ENCODE measurements around the gene USP15. TPM values are rescaled to one million over a fixed set of nuclear protein-coding genes. Genes with fewer than 3 reads are reported as not detected.

USP15 gene
- total RNA-seq, 3 donors from 2014 or later = 62.5 to 78.3 (median 64.3) TPM

DNA sequence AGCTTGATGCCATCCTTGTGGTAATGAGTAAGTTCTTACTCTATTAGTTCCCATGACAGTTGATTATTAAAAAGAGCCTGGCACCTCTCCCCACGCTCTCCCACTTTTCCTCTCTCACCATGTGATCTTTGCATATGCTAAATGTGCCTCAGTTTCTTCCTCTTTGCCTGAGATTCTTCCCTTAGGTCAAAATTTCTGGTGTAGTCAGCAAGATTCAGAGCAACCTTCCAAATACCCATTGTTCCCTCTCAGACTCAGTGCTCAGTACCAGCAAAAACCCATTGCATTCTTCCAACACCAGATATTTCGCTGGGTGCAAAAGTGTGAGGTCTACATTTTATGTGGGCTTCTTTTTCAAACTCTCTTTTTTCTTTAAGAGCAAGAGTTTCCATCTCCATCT lies 10.8 kb upstream of the USP15 start:
- Histone ChIP-seq H3K36me3 (ENCODE audit: low read depth) (no peaks in the 10 kb centered on the region), H3K9me3 (no peaks in the 10 kb centered on the region), H3K4me1 (ENCODE audit: low read depth) (no peaks in the 10 kb centered on the region), H3K4me3 (no peak overlapping the region)
- TF ChIP-seq, protein P1, sequence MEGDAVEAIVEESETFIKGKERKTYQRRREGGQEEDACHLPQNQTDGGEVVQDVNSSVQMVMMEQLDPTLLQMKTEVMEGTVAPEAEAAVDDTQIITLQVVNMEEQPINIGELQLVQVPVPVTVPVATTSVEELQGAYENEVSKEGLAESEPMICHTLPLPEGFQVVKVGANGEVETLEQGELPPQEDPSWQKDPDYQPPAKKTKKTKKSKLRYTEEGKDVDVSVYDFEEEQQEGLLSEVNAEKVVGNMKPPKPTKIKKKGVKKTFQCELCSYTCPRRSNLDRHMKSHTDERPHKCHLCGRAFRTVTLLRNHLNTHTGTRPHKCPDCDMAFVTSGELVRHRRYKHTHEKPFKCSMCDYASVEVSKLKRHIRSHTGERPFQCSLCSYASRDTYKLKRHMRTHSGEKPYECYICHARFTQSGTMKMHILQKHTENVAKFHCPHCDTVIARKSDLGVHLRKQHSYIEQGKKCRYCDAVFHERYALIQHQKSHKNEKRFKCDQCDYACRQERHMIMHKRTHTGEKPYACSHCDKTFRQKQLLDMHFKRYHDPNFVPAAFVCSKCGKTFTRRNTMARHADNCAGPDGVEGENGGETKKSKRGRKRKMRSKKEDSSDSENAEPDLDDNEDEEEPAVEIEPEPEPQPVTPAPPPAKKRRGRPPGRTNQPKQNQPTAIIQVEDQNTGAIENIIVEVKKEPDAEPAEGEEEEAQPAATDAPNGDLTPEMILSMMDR (IDR thresholded peaks at IDR 0.05) = no peak
- no peak for ATAC-seq
- intact Hi-C loops (cut with DNase I, micrococcal nuclease) = no loop called here
- no peak for DNase-seq

DNA sequence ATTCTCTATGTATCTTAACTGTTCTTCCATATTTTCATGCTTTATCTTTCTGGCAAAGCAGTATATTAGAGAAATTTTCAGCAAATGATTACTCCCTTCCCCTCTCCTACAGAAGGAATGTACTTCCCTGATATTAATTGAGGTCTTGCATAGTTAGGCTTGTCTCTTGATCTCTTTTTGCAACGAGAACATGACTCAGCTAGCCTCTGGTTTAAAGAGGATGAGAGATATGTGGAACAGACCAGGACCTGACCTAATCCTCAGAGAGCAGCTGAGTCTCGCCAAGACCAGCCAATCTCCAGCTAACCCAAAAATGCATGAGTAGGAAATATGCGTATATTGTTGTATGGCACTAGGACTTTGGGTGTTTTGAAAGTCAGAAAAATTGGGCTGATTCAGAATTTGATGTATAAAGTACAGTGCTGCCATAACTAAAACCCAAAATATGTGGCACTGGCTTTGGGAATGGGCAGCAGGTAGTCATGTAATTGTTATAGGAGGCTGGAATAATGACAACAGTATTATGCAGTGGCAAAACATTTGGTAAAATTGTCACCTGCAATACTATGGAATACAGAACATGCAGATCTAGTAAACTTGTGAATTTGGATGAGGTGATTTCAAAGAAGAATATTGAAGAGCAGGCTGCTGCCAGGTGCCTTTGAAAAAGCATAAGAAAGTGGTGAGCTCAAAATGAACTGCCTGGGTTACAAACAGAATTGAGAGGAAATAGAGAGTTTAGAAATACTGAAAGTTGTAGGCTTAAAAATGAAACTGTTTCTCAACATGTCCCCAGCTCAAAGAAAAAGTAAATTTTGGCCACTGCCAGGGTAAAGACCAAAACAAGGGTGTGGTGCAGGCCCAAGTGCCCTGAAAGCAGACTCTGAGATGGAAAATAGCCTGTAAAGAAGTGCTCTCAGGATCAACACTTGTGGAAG lies 9.3 kb upstream of the USP15 start:
- intact Hi-C loops (cut with DNase I, micrococcal nuclease) = no loop called here
- no peaks in the 10 kb centered on the region for H3K9me3 ChIP-seq
- no peaks in the 10 kb centered on the region for H3K36me3 ChIP-seq (ENCODE audit: low read depth)
- ATAC-seq (no peak), DNase-seq (no peak)
- H3K4me3 ChIP-seq = no peak overlapping the region
- H3K4me1 ChIP-seq (ENCODE audit: low read depth) = no peaks in the 10 kb centered on the region
- TF ChIP-seq, protein P1 (IDR thresholded peaks at IDR 0.05) = no peak

DNA sequence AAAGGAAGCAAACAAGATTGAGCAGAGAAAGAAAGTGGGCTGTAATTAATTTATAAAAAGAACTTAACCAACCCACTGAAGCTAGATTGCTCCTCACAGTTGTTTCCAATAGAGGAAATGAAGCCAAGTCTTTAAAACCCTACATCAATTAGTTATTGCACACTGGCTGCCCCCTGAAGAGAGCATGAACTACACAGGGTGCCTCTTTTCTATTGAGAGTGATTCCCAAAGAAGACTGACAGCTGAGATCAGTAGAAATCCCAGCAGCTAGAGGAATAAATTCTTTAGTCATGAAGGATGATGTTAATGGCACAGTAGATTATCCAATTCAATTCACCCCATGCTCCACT lies 8.6 kb upstream of the USP15 start:
- Histone ChIP-seq H3K4me1 (ENCODE audit: low read depth) (no peaks in the 10 kb centered on the region), H3K36me3 (ENCODE audit: low read depth) (no peaks in the 10 kb centered on the region), H3K4me3 (no peak overlapping the region), H3K9me3 (no peaks in the 10 kb centered on the region)
- DNase-seq = no peak
- no peak for ATAC-seq
- intact Hi-C loops (cut with DNase I, micrococcal nuclease) = no loop called here
- TF ChIP-seq, protein P1 (IDR thresholded peaks at IDR 0.05) = no peak

DNA sequence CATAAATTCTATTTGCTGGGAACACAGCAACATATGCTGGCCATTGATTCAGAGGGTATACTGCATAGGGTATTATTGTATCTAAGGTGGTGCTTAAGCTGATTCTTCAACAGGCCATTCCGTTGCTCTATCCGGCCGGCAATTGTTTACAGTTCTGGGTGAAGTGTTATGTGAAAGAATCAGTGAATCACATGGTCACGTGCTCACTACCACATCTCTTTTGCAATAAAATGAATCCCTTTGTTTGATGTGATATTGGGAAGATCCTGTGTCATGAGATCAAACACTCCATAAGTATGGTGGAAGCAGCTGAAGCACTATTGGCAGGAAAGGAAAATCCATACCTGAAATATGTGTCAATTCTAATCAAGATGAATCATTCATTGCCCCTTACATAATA lies 7.6 kb upstream of the USP15 start:
- no peaks in the 10 kb centered on the region for H3K4me1 ChIP-seq (ENCODE audit: low read depth)
- no peaks in the 10 kb centered on the region for H3K9me3 ChIP-seq
- DNase-seq (no peak), ATAC-seq (no peak)
- TF ChIP-seq, protein P1 (IDR thresholded peaks at IDR 0.05) = no peak
- intact Hi-C loops (cut with DNase I, micrococcal nuclease) = no loop called here
- no peaks in the 10 kb centered on the region for H3K36me3 ChIP-seq (ENCODE audit: low read depth)
- no peak overlapping the region for H3K4me3 ChIP-seq

DNA sequence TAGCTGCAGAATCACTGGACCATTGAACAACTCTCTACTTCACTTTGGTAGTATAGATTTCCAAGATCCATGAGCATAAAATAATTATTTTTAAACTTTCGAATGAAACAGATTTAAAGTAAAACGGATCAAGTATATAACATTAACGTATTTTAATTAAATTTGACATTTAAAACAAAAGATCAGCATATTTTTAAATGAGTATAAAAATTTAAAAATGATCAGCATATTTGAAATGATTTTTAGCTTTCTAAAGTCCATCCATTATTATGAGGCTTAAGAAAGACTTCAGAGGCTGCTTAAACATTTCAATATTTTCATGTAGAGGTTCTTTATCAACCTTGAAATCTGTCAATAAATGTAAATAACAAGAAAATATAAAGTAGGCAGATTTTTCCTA lies 5.2 kb upstream of the USP15 start:
- H3K9me3 ChIP-seq = no peaks in the 10 kb centered on the region
- no peaks in the 10 kb centered on the region for H3K4me1 ChIP-seq (ENCODE audit: low read depth)
- ATAC-seq (no peak), DNase-seq (no peak)
- intact Hi-C loops (cut with DNase I, micrococcal nuclease) = no loop called here
- H3K36me3 ChIP-seq (ENCODE audit: low read depth) = no peaks in the 10 kb centered on the region
- H3K4me3 ChIP-seq = no peak overlapping the region
- TF ChIP-seq, protein P1 (IDR thresholded peaks at IDR 0.05) = no peak

Data from mucosa of descending colon (tissue), 3 donors.